NT2/D1 (cell line): ENCODE data around the gene PHF23.

Source experiments
- DNase-seq: peaks from one replicate; pipeline ENCODE4 v3.0.0-alpha.2; 2011; ENCODE audit warnings: low read depth, low spot score
- H3K27me3 ChIP-seq: 2 replicates; pipeline ENCODE4 v1.6.0; 2011; ENCODE audit warnings: mild to moderate bottlenecking; ENCODE audit not compliant: insufficient read length, insufficient read depth
- H3K36me3 ChIP-seq: 2 replicates; pipeline ENCODE4 v1.6.1; 2011; ENCODE audit warnings: mild to moderate bottlenecking, low read length, mixed read lengths; ENCODE audit not compliant: insufficient read depth, insufficient read length
- H3K4me1 ChIP-seq: 2 replicates; pipeline ENCODE4 v1.5.1; 2011; ENCODE audit not compliant: insufficient read depth, insufficient read length
- H3K4me3 ChIP-seq: 2 replicates; pipeline ENCODE4 v1.5.1; 2011; ENCODE audit warnings: low read depth; ENCODE audit not compliant: insufficient read length
- H3K9ac ChIP-seq: 2 replicates; pipeline ENCODE4 v1.6.0; 2011; ENCODE audit warnings: low read depth; ENCODE audit not compliant: insufficient read length
- H3K9me3 ChIP-seq: 2 replicates; pipeline ENCODE4 v1.5.1; 2011; ENCODE audit warnings: mild to moderate bottlenecking, low read length; ENCODE audit not compliant: insufficient read depth
- SUZ12 ChIP-seq: IDR thresholded peaks from 2 replicates; pipeline ENCODE4 v1.6.1; 2011; ENCODE audit not compliant: insufficient read length, insufficient read depth; ENCODE audit errors: extremely low read depth
- YY1 ChIP-seq: IDR thresholded peaks from 2 replicates; pipeline ENCODE4 v1.6.1; 2011; ENCODE audit not compliant: insufficient read length, insufficient read depth
- ZNF274 ChIP-seq: IDR thresholded peaks from 2 replicates; pipeline ENCODE4 v1.6.1; 2011; ENCODE audit warnings: mild to moderate bottlenecking, low read depth, low read length

The PHF23 gene

GRCh38 chr17:7222093-7222971, 16.9 kb downstream of the PHF23 start:
- no peak overlapping the region for H3K4me3 ChIP-seq
- H3K36me3 ChIP-seq = peaks cover 66% of the 10 kb centered on the region
- H3K4me1 ChIP-seq = peaks cover 26% of the 10 kb centered on the region
- no peaks in the 10 kb centered on the region for H3K27me3 ChIP-seq
- no peaks in the 10 kb centered on the region for H3K9me3 ChIP-seq
- no peak for TF ChIP-seq ZNF274
- TF ChIP-seq SUZ12 = no peak
- no peak for TF ChIP-seq YY1
- H3K9ac ChIP-seq = no peak overlapping the region
- DNase-seq = no peak

GRCh38 chr17:7221278-7222092, 17.8 kb downstream of the PHF23 start:
- Histone ChIP-seq H3K4me1 (peaks cover 26% of the 10 kb centered on the region), H3K9ac (peak overlapping the region; percentile 92), H3K36me3 (peaks cover 58% of the 10 kb centered on the region), H3K4me3 (no peak overlapping the region), H3K27me3 (no peaks in the 10 kb centered on the region), H3K9me3 (no peaks in the 10 kb centered on the region)
- TF ChIP-seq YY1 (no peak), ZNF274 (no peak), SUZ12 (no peak)
- no peak for DNase-seq

- no peaks in the 10 kb centered on the region for H3K27me3 ChIP-seq
- H3K9ac ChIP-seq = peak overlapping the region; percentile 92
- peak overlapping the region; percentile 82 for H3K4me3 ChIP-seq
- H3K9me3 ChIP-seq = no peaks in the 10 kb centered on the region
- H3K4me1 ChIP-seq = peaks cover 26% of the 10 kb centered on the region
- DNase-seq = no peak
- peaks cover 50% of the 10 kb centered on the region for H3K36me3 ChIP-seq
- TF ChIP-seq SUZ12 = no peak
- TF ChIP-seq YY1 = no peak
Observed at GRCh38 chr17:7220593-7221277, 18.5 kb downstream of the PHF23 start.

- Histone ChIP-seq H3K36me3 (peaks cover 43% of the 10 kb centered on the region), H3K4me1 (peaks cover 26% of the 10 kb centered on the region), H3K9ac (peak within 1 kb of the TSS; percentile 92), H3K4me3 (peak within 1 kb of the TSS; percentile 82), H3K9me3 (no peaks in the 10 kb centered on the region), H3K27me3 (no peaks in the 10 kb centered on the region)
- TF ChIP-seq YY1 = no peak
- no peak for TF ChIP-seq ZNF274
- TF ChIP-seq SUZ12 = no peak
- DNase-seq = no peak
Observed at GRCh38 chr17:7219812-7220592, 19.3 kb downstream of the PHF23 start, which contains the start of the genes ACADVL and DLG4. Gene ACADVL (plus strand): TSS chr17:7219938. CDS start chr17:7219985, 47 bp downstream. Gene DLG4 (minus strand): TSS chr17:7219836.

GRCh38 chr17:7219229-7219811, 19.9 kb downstream of the PHF23 start:
- H3K4me1 ChIP-seq = peaks cover 23% of the 10 kb centered on the region
- H3K9me3 ChIP-seq = no peaks in the 10 kb centered on the region
- H3K27me3 ChIP-seq = no peaks in the 10 kb centered on the region
- DNase-seq = no peak
- peak overlapping the region; percentile 82 for H3K4me3 ChIP-seq
- peak overlapping the region; percentile 92 for H3K9ac ChIP-seq
- TF ChIP-seq ZNF274 = no peak
- TF ChIP-seq SUZ12 = no peak
- no peak for TF ChIP-seq YY1
- peaks cover 38% of the 10 kb centered on the region for H3K36me3 ChIP-seq

- no peaks in the 10 kb centered on the region for H3K27me3 ChIP-seq
- no peak for DNase-seq
- H3K36me3 ChIP-seq = peaks cover 32% of the 10 kb centered on the region
- TF ChIP-seq YY1 (no peak), SUZ12 (no peak), ZNF274 (no peak)
- H3K4me3 ChIP-seq = no peak overlapping the region
- peaks cover 19% of the 10 kb centered on the region for H3K4me1 ChIP-seq
- H3K9ac ChIP-seq = peak overlapping the region; percentile 21
- H3K9me3 ChIP-seq = no peaks in the 10 kb centered on the region
Observed at GRCh38 chr17:7218758-7219157, 20.5 kb downstream of the PHF23 start.
